SK-MEL-5 (cell line): ENCODE measurements around the gene ZMYM4. TPM values are rescaled to one million over a fixed set of nuclear protein-coding genes. Genes with fewer than 3 reads are reported as not detected.
A peak's percentile ranks its signal among the peaks of the same experiment; 100 is the strongest.
"Not testable (repeated sequence)": the region's sequence is repeated elsewhere in the genome, so short reads cannot be mapped to it uniquely, and the experiment has no call there.

Source experiments
- DNase-seq: peaks from one replicate; pipeline ENCODE4 v3.0.0-alpha.2; 2016; ENCODE audit warnings: low read depth, low spot score
- in situ Hi-C: cut with HindIII; loops from 2 replicates; pipeline ENCODE4 v1.10.0; 2016; ENCODE audit warnings: low sequenced_read_pairs, high pct_unique_total_duplicates, low pct_unique_long_range_greater_than_20kb
- total RNA-seq: library from RNA; depleted of rRNA; stranded (reverse); fragments of >200 nt; shearing (Covaris generic); gene quantifications from 2 replicates; pipeline ENCODE4 v1.2.3, GENCODE V29; 2014

The ZMYM4 gene
- total RNA-seq, 1 experiment from 2014 or later, result 25.3 TPM

GRCh38 chr1:35301674-35302392 is 33.3 kb downstream of the ZMYM4 start:
- DNase-seq, result no peak

GRCh38 chr1:35305383-35305782 is 36.9 kb downstream of the ZMYM4 start:
- no peak for DNase-seq
- in situ Hi-C loops, result no loop called here

More at GRCh38 chr1:35301674-35302392, 33.3 kb downstream of the ZMYM4 start:
- in situ Hi-C loops, result no loop called here

GRCh38 chr1:35315649-35316048 is 47.1 kb downstream of the ZMYM4 start:
- in situ Hi-C loops, result no loop called here
- DNase-seq, result no peak

- in situ Hi-C loops, result no loop called here
- DNase-seq, result no peak
These were observed 47.8 kb downstream of the ZMYM4 start for GRCh38 chr1:35316264-35316663.

- in situ Hi-C loops, result no loop called here
- DNase-seq, result no peak
These were observed 51.6 kb downstream of the ZMYM4 start for GRCh38 chr1:35319988-35320713.

- in situ Hi-C loops, result no loop called here
These were observed 52.4 kb downstream of the ZMYM4 start for GRCh38 chr1:35320937-35321336.

GRCh38 chr1:35324486-35324885 is 56.0 kb downstream of the ZMYM4 start:
- no peak for DNase-seq
- in situ Hi-C loops, result no loop called here

More at GRCh38 chr1:35320937-35321336, 52.4 kb downstream of the ZMYM4 start:
- DNase-seq, result no peak

- DNase-seq, result no peak
These were observed 57.8 kb downstream of the ZMYM4 start for GRCh38 chr1:35326246-35326866.

GRCh38 chr1:35331618-35332017 is 63.1 kb downstream of the ZMYM4 start:
- in situ Hi-C loops, DNase-seq: not testable (repeated sequence)

More at GRCh38 chr1:35326246-35326866, 57.8 kb downstream of the ZMYM4 start:
- in situ Hi-C loops, result no loop called here

GRCh38 chr1:35334485-35334884 is 66.0 kb downstream of the ZMYM4 start:
- in situ Hi-C loops, result no loop called here
- DNase-seq, result peak; percentile 34

- in situ Hi-C loops, result no loop called here
- DNase-seq, result no peak
These were observed 72.0 kb downstream of the ZMYM4 start for GRCh38 chr1:35340519-35340918.

- peak; percentile 69 for DNase-seq
- in situ Hi-C loops, result no loop called here
These were observed 77.0 kb downstream of the ZMYM4 start for GRCh38 chr1:35345439-35345981.

GRCh38 chr1:35350872-35351271 is 82.4 kb downstream of the ZMYM4 start:
- in situ Hi-C loops, result no loop called here
- no peak for DNase-seq

- no peak for DNase-seq
- in situ Hi-C loops, result no loop called here
These were observed 91.5 kb downstream of the ZMYM4 start for GRCh38 chr1:35359995-35360394.

- DNase-seq, result no peak
- in situ Hi-C loops, result no loop called here
These were observed 93.1 kb downstream of the ZMYM4 start for GRCh38 chr1:35361638-35362037.

- in situ Hi-C loops, result no loop called here
- DNase-seq, result no peak
These were observed 96.2 kb downstream of the ZMYM4 start for GRCh38 chr1:35364741-35365140.

- in situ Hi-C loops, result no loop called here
- DNase-seq, result no peak
These were observed 99.4 kb downstream of the ZMYM4 start for GRCh38 chr1:35367914-35368313.

- in situ Hi-C loops, result no loop called here
- DNase-seq, result peak; percentile 94
These were observed 101.6 kb downstream of the ZMYM4 start for GRCh38 chr1:35369922-35370671.
